Measurements from ENCODE around the gene COG2. TPM values are rescaled to one million over a fixed set of nuclear protein-coding genes. Genes with fewer than 3 reads are reported as not detected.

Gene COG2
- total RNA-seq, 1 donor from 2014 or later, result 26.7 TPM

DNA sequence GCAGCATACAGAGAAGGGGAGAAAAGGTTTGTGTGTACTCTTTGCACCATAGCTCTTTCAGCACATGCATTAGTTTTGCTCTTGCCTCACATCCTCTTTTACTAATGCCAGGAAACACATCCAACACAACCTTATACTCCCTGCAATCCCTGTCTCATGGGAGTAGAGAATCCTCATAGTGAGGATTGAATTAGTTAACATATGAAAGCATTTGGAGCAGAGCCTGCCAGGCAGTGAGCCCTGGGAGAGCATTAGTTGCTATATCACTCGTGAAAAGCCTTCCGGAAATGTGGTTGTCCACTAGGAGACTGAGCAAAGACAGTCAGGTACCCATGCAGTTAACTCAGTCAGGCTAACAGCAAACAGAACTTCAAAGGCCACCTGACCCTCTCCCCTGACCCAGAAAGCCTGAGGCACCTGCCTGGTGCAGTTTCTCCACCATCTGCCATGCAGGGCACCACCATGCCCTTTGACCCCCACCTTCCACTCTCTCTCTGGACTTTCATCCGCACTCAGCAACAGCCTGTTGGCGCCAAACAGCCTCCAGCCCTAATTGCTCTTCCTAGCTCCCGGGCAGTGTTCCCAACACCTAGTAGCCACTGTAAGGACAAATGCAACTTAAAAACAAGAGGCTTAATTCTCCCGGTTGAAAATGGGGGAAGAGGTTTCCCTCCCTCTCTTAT lies 86.6 kb downstream of the COG2 start:
- no peak overlapping the region for H3K4me3 ChIP-seq
- no peaks in the 10 kb centered on the region for H3K27me3 ChIP-seq
- H3K27ac ChIP-seq, result no peak overlapping the region
- no peaks in the 10 kb centered on the region for H3K9me3 ChIP-seq
- TF ChIP-seq, protein P1, sequence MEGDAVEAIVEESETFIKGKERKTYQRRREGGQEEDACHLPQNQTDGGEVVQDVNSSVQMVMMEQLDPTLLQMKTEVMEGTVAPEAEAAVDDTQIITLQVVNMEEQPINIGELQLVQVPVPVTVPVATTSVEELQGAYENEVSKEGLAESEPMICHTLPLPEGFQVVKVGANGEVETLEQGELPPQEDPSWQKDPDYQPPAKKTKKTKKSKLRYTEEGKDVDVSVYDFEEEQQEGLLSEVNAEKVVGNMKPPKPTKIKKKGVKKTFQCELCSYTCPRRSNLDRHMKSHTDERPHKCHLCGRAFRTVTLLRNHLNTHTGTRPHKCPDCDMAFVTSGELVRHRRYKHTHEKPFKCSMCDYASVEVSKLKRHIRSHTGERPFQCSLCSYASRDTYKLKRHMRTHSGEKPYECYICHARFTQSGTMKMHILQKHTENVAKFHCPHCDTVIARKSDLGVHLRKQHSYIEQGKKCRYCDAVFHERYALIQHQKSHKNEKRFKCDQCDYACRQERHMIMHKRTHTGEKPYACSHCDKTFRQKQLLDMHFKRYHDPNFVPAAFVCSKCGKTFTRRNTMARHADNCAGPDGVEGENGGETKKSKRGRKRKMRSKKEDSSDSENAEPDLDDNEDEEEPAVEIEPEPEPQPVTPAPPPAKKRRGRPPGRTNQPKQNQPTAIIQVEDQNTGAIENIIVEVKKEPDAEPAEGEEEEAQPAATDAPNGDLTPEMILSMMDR (IDR thresholded peaks at IDR 0.05), result no peak
- DNase-seq (no peak), ATAC-seq (no peak)
- H3K36me3 ChIP-seq, result no peaks in the 10 kb centered on the region
- intact Hi-C loops (cut with DNase I), result no loop called here
- no peaks in the 10 kb centered on the region for H3K4me1 ChIP-seq

DNA sequence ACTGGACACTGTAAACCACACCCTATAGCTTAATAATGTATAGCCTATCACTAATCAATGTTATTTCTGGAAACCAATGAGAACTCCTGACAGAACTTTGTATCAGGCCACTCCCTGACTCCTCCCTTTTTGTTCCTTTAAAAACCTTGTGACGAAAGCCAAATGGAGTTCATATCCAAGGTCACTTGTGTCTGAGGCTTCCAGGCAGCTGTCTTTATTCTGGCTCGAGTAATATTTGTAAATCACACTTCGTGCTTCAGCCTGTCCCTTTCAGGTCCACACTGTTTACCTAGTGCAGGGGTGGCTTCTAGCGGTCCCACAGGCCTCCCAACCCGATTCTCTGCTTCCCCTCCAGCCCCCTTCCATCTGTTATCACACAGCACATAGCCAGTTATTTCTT lies 88.7 kb downstream of the COG2 start:
- Histone ChIP-seq H3K36me3 (no peaks in the 10 kb centered on the region), H3K9me3 (no peaks in the 10 kb centered on the region), H3K4me1 (no peaks in the 10 kb centered on the region), H3K27ac (no peak overlapping the region), H3K4me3 (no peak overlapping the region), H3K27me3 (no peaks in the 10 kb centered on the region)
- no peak for DNase-seq
- TF ChIP-seq, protein P1 (IDR thresholded peaks at IDR 0.05), result no peak
- no peak for ATAC-seq
- intact Hi-C loops (cut with DNase I), result no loop called here

DNA sequence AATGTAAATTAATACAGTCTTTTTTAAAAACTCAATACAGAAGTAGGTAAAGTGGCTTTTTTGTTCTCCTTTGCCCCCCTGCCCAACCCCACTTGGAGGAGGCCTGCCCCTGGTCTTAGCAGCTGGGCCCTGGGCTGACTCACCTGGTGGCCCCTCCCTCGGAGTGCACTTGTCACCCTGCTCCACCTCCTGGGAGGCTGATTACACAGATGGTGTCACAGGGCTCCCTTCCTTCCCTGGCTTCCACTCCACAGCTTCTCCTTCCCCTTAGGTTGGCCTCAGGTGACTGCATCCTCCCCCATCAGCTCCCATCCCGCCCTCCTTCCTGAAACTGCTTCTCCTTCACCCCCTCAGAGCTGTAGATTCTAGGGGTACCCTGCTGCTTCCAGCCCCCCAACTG lies 93.2 kb downstream of the COG2 start:
- DNase-seq (no peak), ATAC-seq (peak; percentile 86)
- Histone ChIP-seq H3K36me3 (no peaks in the 10 kb centered on the region), H3K4me3 (no peak overlapping the region), H3K27me3 (no peaks in the 10 kb centered on the region), H3K4me1 (no peaks in the 10 kb centered on the region), H3K9me3 (no peaks in the 10 kb centered on the region), H3K27ac (no peak overlapping the region)
- intact Hi-C loops (cut with DNase I), result no loop called here
- TF ChIP-seq, protein P1 (IDR thresholded peaks at IDR 0.05), result no peak

DNA sequence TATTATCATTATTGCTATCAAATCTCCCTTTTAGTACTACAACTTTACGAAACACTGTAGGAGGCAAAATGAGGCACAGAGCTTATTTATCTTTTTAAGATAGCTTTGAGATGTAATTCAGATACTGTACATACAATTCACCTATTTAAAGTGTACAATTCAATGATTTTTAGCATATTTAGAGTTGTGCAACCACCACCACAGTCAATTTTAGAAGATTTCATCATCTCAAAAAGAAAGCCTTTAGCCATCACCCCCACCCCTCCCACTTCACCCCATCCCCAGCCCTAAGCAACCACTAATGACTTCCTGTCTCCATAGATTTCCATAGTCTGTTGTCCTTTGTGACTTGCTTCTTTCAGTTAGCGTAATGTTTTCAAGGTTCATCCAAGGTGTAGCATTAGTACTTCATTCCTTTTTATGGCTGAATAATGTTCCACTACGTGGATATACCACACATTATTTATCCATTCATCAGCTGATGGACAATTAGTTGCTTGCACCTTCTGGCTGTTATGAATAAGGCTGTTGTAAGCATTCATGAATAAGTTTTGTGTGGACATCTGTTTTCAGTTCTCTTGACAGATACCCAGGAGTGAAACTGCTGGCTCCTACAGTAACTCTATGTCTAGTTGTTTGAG lies 95.5 kb downstream of the COG2 start:
- no peaks in the 10 kb centered on the region for H3K27me3 ChIP-seq
- DNase-seq (no peak), ATAC-seq (no peak)

DNA sequence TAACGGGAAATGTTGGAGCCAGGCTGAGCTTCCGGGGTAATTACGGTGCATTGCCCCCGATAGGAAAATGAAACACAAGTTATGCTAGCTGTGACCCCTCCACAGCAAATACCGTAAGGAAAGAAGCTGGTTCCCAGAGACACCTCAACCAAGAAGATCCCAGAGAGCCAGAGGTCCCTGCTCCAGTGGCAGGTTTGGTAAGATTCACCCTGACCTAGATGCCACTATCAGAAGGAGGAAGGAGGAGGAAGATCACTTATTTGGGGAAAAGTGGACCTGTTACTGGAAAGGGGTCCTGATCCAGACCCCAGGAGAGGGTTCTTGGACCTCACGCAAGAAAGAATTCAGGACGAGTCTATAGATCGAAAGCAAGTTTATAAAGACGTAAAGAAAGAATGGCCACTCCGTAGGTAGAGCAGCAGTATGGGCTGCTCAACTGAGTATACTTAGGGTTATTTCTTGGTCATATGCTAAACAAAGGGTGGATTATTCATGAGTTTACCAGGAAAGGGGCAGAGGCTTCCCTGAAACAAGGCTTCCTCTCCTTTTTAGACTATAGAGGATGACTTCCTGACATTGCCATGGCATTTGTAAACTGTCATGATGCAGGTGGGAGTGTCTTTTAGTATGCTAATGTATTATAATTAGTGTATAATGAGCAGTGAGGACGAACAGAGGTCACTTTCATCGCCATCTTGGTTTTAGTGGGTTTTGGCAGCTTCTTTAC lies 97.4 kb downstream of the COG2 start:
- ATAC-seq (no peak), DNase-seq (no peak)
- Histone ChIP-seq H3K4me1 (no peaks in the 10 kb centered on the region), H3K36me3 (no peaks in the 10 kb centered on the region), H3K4me3 (no peak overlapping the region), H3K9me3 (no peaks in the 10 kb centered on the region), H3K27me3 (no peaks in the 10 kb centered on the region), H3K27ac (no peak overlapping the region)
- TF ChIP-seq, protein P1 (IDR thresholded peaks at IDR 0.05), result no peak
- intact Hi-C loops (cut with DNase I), result no loop called here

More for the DNA sequence above, 95.5 kb downstream of the COG2 start:
- TF ChIP-seq, protein P1 (IDR thresholded peaks at IDR 0.05), result no peak
- H3K4me3 ChIP-seq, result no peak overlapping the region
- H3K4me1 ChIP-seq, result no peaks in the 10 kb centered on the region
- intact Hi-C loops (cut with DNase I), result no loop called here
- H3K27ac ChIP-seq, result no peak overlapping the region
- H3K36me3 ChIP-seq, result no peaks in the 10 kb centered on the region
- H3K9me3 ChIP-seq, result no peaks in the 10 kb centered on the region

Other genes starting within 250 kb of the COG2 start
- 5.1 TPM for gene PGBD5, start 216.1 kb upstream of the COG2 start, total RNA-seq
- 1.8 TPM for gene AGT, start 71.6 kb downstream of the COG2 start, total RNA-seq
- gene CAPN9, start 104.9 kb downstream of the COG2 start, total RNA-seq, result 21.8 TPM
- gene C1orf198, start 226.0 kb downstream of the COG2 start, total RNA-seq, result 159 TPM

All from upper lobe of right lung (tissue), 1 donor.